ENCODE measurements around the gene KANSL1. TPM values are rescaled to one million over a fixed set of nuclear protein-coding genes. Genes with fewer than 3 reads are reported as not detected.
A peak's percentile ranks its signal among the peaks of the same experiment; 100 is the strongest.

Gene KANSL1
- total RNA-seq, 1 experiment from 2014 or later = 55.5 TPM

DNA sequence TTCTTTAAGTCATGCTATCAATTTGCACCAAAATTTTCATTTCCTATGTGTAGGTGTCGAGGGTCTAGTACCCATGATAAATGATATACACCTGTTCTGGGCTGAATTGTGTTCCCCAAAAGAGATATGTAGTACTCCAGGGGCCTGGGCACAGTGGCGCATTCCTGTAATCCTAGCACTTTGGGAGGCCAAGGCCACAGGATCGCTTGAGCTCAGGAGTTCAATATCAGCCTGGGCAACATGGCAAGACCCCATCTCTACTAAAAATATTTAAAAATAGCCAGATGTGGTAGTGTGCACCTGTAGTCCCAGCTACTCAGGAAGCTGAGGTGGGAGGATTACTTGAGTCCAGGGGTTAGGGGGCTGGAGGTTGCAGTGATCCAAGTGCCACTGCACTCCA lies 23.5 kb upstream of the KANSL1 start:
- DNase-seq (ENCODE audit: low read depth, low spot score) (no peak), ATAC-seq (no peak)
- H3K4me3 ChIP-seq (ENCODE audit: low read depth in 2 of 2, low read length in 2 of 2) = no peak overlapping the region
- intact Hi-C loops (cut with micrococcal nuclease; ENCODE audit: unreplicated experiment) = no loop called here
- TF ChIP-seq SIN3A (IDR thresholded peaks at IDR 0.05; ENCODE audit: borderline replicate concordance, insufficient read depth, low read depth, low read length) (no peak), POLR2AphosphoS5 (IDR thresholded peaks at IDR 0.05; ENCODE audit: low read depth, low read length) (no peak), TCF7L2 (IDR thresholded peaks at IDR 0.05; ENCODE audit: low read depth, low read length) (no peak)
- TF ChIP-seq, protein P1, sequence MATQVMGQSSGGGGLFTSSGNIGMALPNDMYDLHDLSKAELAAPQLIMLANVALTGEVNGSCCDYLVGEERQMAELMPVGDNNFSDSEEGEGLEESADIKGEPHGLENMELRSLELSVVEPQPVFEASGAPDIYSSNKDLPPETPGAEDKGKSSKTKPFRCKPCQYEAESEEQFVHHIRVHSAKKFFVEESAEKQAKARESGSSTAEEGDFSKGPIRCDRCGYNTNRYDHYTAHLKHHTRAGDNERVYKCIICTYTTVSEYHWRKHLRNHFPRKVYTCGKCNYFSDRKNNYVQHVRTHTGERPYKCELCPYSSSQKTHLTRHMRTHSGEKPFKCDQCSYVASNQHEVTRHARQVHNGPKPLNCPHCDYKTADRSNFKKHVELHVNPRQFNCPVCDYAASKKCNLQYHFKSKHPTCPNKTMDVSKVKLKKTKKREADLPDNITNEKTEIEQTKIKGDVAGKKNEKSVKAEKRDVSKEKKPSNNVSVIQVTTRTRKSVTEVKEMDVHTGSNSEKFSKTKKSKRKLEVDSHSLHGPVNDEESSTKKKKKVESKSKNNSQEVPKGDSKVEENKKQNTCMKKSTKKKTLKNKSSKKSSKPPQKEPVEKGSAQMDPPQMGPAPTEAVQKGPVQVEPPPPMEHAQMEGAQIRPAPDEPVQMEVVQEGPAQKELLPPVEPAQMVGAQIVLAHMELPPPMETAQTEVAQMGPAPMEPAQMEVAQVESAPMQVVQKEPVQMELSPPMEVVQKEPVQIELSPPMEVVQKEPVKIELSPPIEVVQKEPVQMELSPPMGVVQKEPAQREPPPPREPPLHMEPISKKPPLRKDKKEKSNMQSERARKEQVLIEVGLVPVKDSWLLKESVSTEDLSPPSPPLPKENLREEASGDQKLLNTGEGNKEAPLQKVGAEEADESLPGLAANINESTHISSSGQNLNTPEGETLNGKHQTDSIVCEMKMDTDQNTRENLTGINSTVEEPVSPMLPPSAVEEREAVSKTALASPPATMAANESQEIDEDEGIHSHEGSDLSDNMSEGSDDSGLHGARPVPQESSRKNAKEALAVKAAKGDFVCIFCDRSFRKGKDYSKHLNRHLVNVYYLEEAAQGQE (IDR thresholded peaks at IDR 0.05; ENCODE audit: insufficient read depth in 1 of 2, low read depth in 2 of 2, low read length in 1 of 2) = no peak
- TF ChIP-seq, protein P2, sequence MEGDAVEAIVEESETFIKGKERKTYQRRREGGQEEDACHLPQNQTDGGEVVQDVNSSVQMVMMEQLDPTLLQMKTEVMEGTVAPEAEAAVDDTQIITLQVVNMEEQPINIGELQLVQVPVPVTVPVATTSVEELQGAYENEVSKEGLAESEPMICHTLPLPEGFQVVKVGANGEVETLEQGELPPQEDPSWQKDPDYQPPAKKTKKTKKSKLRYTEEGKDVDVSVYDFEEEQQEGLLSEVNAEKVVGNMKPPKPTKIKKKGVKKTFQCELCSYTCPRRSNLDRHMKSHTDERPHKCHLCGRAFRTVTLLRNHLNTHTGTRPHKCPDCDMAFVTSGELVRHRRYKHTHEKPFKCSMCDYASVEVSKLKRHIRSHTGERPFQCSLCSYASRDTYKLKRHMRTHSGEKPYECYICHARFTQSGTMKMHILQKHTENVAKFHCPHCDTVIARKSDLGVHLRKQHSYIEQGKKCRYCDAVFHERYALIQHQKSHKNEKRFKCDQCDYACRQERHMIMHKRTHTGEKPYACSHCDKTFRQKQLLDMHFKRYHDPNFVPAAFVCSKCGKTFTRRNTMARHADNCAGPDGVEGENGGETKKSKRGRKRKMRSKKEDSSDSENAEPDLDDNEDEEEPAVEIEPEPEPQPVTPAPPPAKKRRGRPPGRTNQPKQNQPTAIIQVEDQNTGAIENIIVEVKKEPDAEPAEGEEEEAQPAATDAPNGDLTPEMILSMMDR (IDR thresholded peaks at IDR 0.05) = no peak
- H3K9me3 ChIP-seq (ENCODE audit: control insufficient read depth, insufficient read depth, low read depth, low read length) = no peaks in the 10 kb centered on the region
- H3K36me3 ChIP-seq (ENCODE audit: control insufficient read depth, insufficient read depth, low read length) = no peaks in the 10 kb centered on the region; the same call in 1 of the 2 replicates
- in situ Hi-C loops (cut with HindIII; ENCODE audit: low pct_unique_long_range_greater_than_20kb, low sequenced_read_pairs) = no loop called here
- H3K27me3 ChIP-seq (ENCODE audit: control insufficient read depth, insufficient read depth, low read length) = no peaks in the 10 kb centered on the region
- no TSS peak for BruUV-seq (replicated peaks)
- no peak overlapping the region for H3K27ac ChIP-seq (ENCODE audit: low read length)
- H3K4me1 ChIP-seq (ENCODE audit: control insufficient read depth, insufficient read depth, low read length) = no peaks in the 10 kb centered on the region; the same call in 1 of the 2 replicates
- ChIA-PET CTCF (no interaction called here), POLR2A (no interaction called here)

DNA sequence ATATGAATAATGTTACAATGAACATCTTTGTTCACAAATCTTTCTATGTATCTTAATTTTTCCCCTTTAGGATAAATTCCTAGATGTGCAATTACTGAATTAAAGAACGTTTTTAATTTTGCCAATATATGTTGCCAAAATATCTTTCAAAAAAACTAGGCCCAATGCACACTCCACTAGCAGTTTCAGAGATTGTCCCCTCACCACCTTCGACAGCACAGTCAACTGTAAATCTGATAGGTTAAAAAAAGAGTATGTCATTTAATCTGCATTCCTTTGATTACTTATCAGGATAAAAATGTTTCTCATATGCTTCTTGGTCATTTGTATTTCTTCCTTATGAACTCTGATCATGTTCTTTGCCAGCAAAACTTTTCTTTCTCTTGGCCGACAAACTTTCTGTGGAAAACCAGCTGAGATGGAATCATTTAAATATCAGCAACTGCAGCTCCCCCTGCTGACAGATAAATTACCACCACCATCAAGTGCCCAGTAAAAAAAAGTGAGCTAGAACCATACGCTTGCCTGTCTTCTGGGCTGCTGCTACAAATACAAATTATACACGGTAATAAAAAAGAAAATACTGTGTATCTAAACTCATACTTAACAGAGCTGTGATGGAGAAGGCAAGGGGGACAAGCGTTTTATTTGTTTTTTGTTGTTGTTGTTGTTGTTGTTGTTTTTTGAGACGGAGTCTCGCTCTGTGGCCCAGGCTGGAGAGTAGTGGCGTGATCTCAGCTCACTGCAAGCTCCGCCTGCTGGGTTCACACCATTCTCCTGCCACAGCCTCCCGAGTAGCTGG lies 19.6 kb upstream of the KANSL1 start:
- TSS peak; percentile 48 for BruUV-seq (replicated peaks)
- Histone ChIP-seq H3K36me3 (ENCODE audit: control insufficient read depth, insufficient read depth, low read length) (no peaks in the 10 kb centered on the region), H3K27ac (ENCODE audit: low read length) (no peak overlapping the region), H3K27me3 (ENCODE audit: control insufficient read depth, insufficient read depth, low read length) (no peaks in the 10 kb centered on the region), H3K9me3 (ENCODE audit: control insufficient read depth, insufficient read depth, low read depth, low read length) (no peaks in the 10 kb centered on the region), H3K4me1 (ENCODE audit: control insufficient read depth, insufficient read depth, low read length) (no peaks in the 10 kb centered on the region; the same call in 1 of the 2 replicates), H3K4me3 (ENCODE audit: low read depth in 2 of 2, low read length in 2 of 2) (no peak overlapping the region)
- peak; percentile 51 for DNase-seq (ENCODE audit: low read depth, low spot score)
- peak; percentile 91 for ATAC-seq
- in situ Hi-C loops (cut with HindIII; ENCODE audit: low pct_unique_long_range_greater_than_20kb, low sequenced_read_pairs) = no loop called here
- POLR2A ChIA-PET = no interaction called here
- intact Hi-C loops (cut with micrococcal nuclease; ENCODE audit: unreplicated experiment) = loop anchor here (2.0 kb wide), 1 partner anchor 18 kb away; no protein-coding TSS in a partner anchor
- CTCF ChIA-PET = interaction anchor here (0.5 to 2.1 kb wide), 10 partner anchors 13 to 209 kb away, joined by 3 to 15 read pairs (median 4); partner anchors contain the start of gene KANSL1
- no peak for TF ChIP-seq POLR2AphosphoS5 (IDR thresholded peaks at IDR 0.05; ENCODE audit: low read depth, low read length)
- TF ChIP-seq, protein P2 (IDR thresholded peaks at IDR 0.05) = peak; percentile 91
